Measurements from ENCODE around the gene PLXNA3. TPM values are rescaled to one million over a fixed set of nuclear protein-coding genes. Genes with fewer than 3 reads are reported as not detected.

The PLXNA3 gene
- total and polyA plus RNA-seq, 10 of the 15 experiments (the other 5 are each of a cell fraction or from before 2014, with no cell fraction given) = 0.26 to 26.8 (median 3.4) TPM

DNA sequence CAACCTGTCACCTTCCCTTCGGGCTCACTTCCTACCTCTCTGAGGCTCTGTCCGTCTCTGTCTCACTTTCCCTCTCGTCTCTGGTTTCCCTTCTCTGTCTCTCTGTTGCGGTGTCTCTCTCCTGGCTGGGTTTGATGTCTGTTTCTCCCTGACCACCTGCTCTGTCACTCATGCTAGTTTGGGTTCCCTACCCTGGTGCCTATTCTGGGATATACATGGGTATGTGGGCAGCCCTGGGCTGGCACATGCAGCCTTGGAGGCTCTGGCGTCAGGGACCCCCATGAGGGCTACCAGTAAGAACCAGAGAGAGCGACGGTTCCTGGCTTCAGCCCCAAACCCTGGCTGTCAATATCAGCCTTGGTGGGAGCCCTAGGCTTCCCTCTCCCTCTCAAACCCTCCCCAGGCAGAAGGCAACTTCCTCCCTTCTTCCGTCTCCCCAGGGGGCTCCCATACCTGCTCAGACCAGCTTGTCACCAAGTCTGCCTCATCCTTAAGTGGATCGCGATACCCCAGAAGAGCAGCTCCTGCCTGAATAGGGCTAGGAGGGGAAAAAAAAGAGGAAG lies 49.3 kb upstream of the PLXNA3 start (continued):
- TF ChIP-seq, protein P1, sequence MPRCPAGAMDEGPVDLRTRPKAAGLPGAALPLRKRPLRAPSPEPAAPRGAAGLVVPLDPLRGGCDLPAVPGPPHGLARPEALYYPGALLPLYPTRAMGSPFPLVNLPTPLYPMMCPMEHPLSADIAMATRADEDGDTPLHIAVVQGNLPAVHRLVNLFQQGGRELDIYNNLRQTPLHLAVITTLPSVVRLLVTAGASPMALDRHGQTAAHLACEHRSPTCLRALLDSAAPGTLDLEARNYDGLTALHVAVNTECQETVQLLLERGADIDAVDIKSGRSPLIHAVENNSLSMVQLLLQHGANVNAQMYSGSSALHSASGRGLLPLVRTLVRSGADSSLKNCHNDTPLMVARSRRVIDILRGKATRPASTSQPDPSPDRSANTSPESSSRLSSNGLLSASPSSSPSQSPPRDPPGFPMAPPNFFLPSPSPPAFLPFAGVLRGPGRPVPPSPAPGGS (IDR thresholded peaks at IDR 0.05; ENCODE audit: borderline replicate concordance, insufficient read depth, low read depth, low read length, poor library complexity, severe bottlenecking) = no peak
- TF ChIP-seq, protein P2, sequence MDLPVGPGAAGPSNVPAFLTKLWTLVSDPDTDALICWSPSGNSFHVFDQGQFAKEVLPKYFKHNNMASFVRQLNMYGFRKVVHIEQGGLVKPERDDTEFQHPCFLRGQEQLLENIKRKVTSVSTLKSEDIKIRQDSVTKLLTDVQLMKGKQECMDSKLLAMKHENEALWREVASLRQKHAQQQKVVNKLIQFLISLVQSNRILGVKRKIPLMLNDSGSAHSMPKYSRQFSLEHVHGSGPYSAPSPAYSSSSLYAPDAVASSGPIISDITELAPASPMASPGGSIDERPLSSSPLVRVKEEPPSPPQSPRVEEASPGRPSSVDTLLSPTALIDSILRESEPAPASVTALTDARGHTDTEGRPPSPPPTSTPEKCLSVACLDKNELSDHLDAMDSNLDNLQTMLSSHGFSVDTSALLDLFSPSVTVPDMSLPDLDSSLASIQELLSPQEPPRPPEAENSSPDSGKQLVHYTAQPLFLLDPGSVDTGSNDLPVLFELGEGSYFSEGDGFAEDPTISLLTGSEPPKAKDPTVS (IDR thresholded peaks at IDR 0.05; ENCODE audit: low read depth, low read length) = no peak
- TF ChIP-seq TCF12 (IDR thresholded peaks at IDR 0.05; ENCODE audit: low read depth, low read length) = no peak
- TF ChIP-seq NFYA (IDR thresholded peaks at IDR 0.05; ENCODE audit: borderline replicate concordance, low read depth, low read length) = no peak
- TF ChIP-seq, protein P3, sequence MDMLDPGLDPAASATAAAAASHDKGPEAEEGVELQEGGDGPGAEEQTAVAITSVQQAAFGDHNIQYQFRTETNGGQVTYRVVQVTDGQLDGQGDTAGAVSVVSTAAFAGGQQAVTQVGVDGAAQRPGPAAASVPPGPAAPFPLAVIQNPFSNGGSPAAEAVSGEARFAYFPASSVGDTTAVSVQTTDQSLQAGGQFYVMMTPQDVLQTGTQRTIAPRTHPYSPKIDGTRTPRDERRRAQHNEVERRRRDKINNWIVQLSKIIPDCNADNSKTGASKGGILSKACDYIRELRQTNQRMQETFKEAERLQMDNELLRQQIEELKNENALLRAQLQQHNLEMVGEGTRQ (IDR thresholded peaks at IDR 0.05; ENCODE audit: borderline replicate concordance, low read depth, low read length) = no peak

DNA sequence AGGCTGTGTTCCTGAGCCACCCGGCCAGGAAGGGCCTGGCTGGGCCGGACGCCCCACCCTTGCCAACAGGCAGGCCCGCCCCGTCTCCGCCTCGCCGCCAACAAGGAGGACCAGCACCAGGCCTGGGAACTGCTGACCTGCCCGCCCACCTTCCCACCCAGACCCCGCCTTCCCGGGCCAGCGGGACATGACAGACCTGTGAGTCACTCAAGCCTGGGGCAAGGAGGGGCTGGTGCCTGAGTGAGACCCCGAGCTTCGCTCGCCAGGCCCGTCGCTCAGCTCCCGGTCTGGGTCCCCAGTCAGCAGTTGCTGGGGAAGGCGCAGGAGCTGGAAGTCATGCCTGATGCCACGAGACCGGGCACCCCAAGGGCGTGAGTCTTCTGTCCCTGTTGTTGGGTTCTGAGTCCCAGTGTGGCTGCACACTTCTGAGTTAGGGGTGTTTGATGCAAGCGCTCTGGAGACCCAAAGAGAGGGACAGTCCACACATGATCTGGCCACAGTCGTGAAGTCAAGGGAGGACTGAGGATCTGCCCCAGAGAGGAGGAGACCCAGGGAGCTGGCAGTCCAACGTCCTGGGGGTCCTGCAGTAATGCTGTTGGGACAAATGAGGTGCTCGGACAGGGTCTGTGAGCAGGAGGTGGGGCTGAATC lies 48.7 kb upstream of the PLXNA3 start, which contains the start of gene DNASE1L1:
TSS of gene DNASE1L1 (minus strand) at position 33 of the 650 bp plus-strand sequence. CDS start 3,686 bp downstream, outside the sequence.
- BruUV-seq (replicated peaks) = no TSS peak
- POLR2A ChIA-PET = interaction anchor here (0.6 to 4.6 kb wide), 4 partner anchors 9 to 19 kb away, joined by 3 to 32 read pairs (median 12); partner anchors contain the start of genes ATP6AP1 and RPL10
- intact Hi-C loops (cut with micrococcal nuclease; ENCODE audit: unreplicated experiment) (no loop called here), in situ Hi-C loops (cut with MboI) (no loop called here)
- Histone ChIP-seq H3K4me2 (ENCODE audit: control insufficient read depth, insufficient read depth) (peak within 1 kb of the TSS; percentile 33; the same call in 1 of the 2 replicates), H3K4me1 (ENCODE audit: control insufficient read depth, insufficient read depth, low read length) (no peaks in the 10 kb centered on the region), H2AFZ (ENCODE audit: control insufficient read depth, low read depth, low read length) (no peak within 1 kb of the TSS), H3K36me3 (ENCODE audit: control insufficient read depth in 2 of 2, insufficient read depth in 2 of 2, low read length in 1 of 2) (no peaks in the 10 kb centered on the region), H3K27me3 (replicated peaks in 1 of 2; ENCODE audit: control insufficient read depth in 2 of 2, insufficient read depth in 2 of 2, low read length in 1 of 2) (no peaks in the 10 kb centered on the region), H3K79me2 (ENCODE audit: control insufficient read depth, insufficient read depth, low read length) (peaks cover 7% of the 10 kb centered on the region), H3K9me3 (replicated peaks; ENCODE audit: control insufficient read depth, insufficient read depth, low read length) (no peaks in the 10 kb centered on the region; the same call in 2 of the 3 replicates), H3K9ac (ENCODE audit: control insufficient read depth, insufficient read depth, low read length) (no peak within 1 kb of the TSS), H3K4me3 (no peak within 1 kb of the TSS), H4K20me1 (ENCODE audit: control insufficient read depth, insufficient read depth) (no peaks in the 10 kb centered on the region), H3K27ac (ENCODE audit: control insufficient read depth, insufficient read depth) (no peak within 1 kb of the TSS)
- no peak for TF ChIP-seq WRNIP1 (IDR thresholded peaks at IDR 0.05; ENCODE audit: borderline replicate concordance, low read depth, low read length)
- TF ChIP-seq GABPA (IDR thresholded peaks at IDR 0.05; ENCODE audit: low read depth) = no peak
- TF ChIP-seq STAT3 (IDR thresholded peaks at IDR 0.05; ENCODE audit: low read depth, low read length) = no peak
- no peak for TF ChIP-seq RUNX3 (IDR thresholded peaks at IDR 0.05; ENCODE audit: low read length)
- TF ChIP-seq, protein P4, sequence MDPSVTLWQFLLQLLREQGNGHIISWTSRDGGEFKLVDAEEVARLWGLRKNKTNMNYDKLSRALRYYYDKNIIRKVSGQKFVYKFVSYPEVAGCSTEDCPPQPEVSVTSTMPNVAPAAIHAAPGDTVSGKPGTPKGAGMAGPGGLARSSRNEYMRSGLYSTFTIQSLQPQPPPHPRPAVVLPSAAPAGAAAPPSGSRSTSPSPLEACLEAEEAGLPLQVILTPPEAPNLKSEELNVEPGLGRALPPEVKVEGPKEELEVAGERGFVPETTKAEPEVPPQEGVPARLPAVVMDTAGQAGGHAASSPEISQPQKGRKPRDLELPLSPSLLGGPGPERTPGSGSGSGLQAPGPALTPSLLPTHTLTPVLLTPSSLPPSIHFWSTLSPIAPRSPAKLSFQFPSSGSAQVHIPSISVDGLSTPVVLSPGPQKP (IDR thresholded peaks at IDR 0.05; ENCODE audit: low read depth, low read length) = no peak
- ATAC-seq = no peak
- 17% methylated on average over 24 of the region's 26 CpGs for WGBS (ENCODE audit: insufficient coverage, insufficient replicate concordance, low lambda C conversion rate, missing lambda C conversion rate)
- no peak for DNase-seq (ENCODE audit: low read depth, low spot score)
- SMC1A ChIA-PET (ENCODE audit: uncharacterized antibody, unreplicated experiment) = no interaction called here
- no peak for FAIRE-seq
- CTCF ChIA-PET = interaction anchor here (2.5 kb wide), 1 partner anchor 10 kb away, joined by 12 read pairs; the partner anchor contains the start of gene RPL10
- RAD21 ChIA-PET (ENCODE audit: unreplicated experiment) = no interaction called here
